SH-SY5Y (cell line): ENCODE measurements around the gene SH2D1B.

Experiments
- GATA2 ChIP-seq: IDR thresholded peaks from 2 replicates; pipeline ENCODE4 v1.6.1; 2011; ENCODE audit warnings: mild to moderate bottlenecking, low read depth, low read length
- GATA3 ChIP-seq: IDR thresholded peaks from 2 replicates; pipeline ENCODE4 v1.6.1; 2011; ENCODE audit warnings: low read depth, mild to moderate bottlenecking, low read length, moderate library complexity

GRCh38 chr1:162422662-162423375 lies 10.9 kb upstream of the SH2D1B start:
- TF ChIP-seq GATA2: no peak
- no peak for TF ChIP-seq GATA3
